K562 (cell line): Measurements from ENCODE around the gene APC2. TPM values are rescaled to one million over a fixed set of nuclear protein-coding genes. Genes with fewer than 3 reads are reported as not detected.

Experiments
- CREBBP ChIP-seq: IDR thresholded peaks from one replicate; pipeline ENCODE4 v1.6.1; 2012; ENCODE audit warnings: low read depth, mild to moderate bottlenecking, control low read depth, inconsistent platforms, low read length
- EGR1 ChIP-seq: fragments of 450-650 bp; conservative IDR thresholded peaks from 2 replicates; pipeline ENCODE4 v1.6.1; 2017; ENCODE audit warnings: mild to moderate bottlenecking
- ESRRB ChIP-seq: fragments of 250-450 bp; sonication (Bioruptor Pico); IDR thresholded peaks from 2 replicates; pipeline ENCODE4 v1.5.0; 2020; ENCODE audit warnings: mild to moderate bottlenecking, moderate library complexity, borderline replicate concordance
- FOXA3 ChIP-seq, 2 experiments: fragments of 450-650 bp in 1 of 2; sonication (generic) in 1 of 2; formaldehyde crosslinking; IDR thresholded peaks in 1 of 2; conservative IDR thresholded peaks in 1 of 2; 2 replicates each; pipeline versions ENCODE4 v1.4.0 to v1.8.0; 2020 to 2022; ENCODE audit warnings: mild to moderate bottlenecking in 2 of 2, missing genetic modification reagents in 1 of 2
- FOXM1 ChIP-seq, 2 experiments: fragments of 450-650 bp in 1 of 2; sonication (generic) in 1 of 2; formaldehyde crosslinking in 1 of 2; IDR thresholded peaks; 2 replicates each; pipeline versions ENCODE4 v1.6.1 to v1.9.0; 2017 to 2022; ENCODE audit warnings: low read depth in 2 of 2, mild to moderate bottlenecking in 2 of 2, missing genetic modification reagents in 1 of 2, moderate library complexity in 1 of 2
- HOXB6 ChIP-seq: fragments of 250-450 bp; sonication (Bioruptor Pico); IDR thresholded peaks from 2 replicates; pipeline ENCODE4 v1.5.1; 2022; ENCODE audit warnings: mild to moderate bottlenecking, borderline replicate concordance
- IFI16 ChIP-seq: fragments of 250-450 bp; sonication (Bioruptor Pico); IDR thresholded peaks from 2 replicates; pipeline ENCODE4 v2.1.2; 2022; ENCODE audit warnings: mild to moderate bottlenecking, inconsistent platforms
- POU5F1 ChIP-seq: fragments of 150-350 bp; IDR thresholded peaks from 2 replicates; pipeline ENCODE4 v1.6.1; 2014; ENCODE audit warnings: borderline replicate concordance, low read length, low read depth, mild to moderate bottlenecking; ENCODE audit not compliant: partially characterized antibody
- RBFOX2 ChIP-seq: fragments of 200-400 bp; formaldehyde crosslinking; IDR thresholded peaks from 2 replicates; pipeline ENCODE4 v1.6.1; 2017; ENCODE audit warnings: low read depth, mild to moderate bottlenecking, low read length, moderate library complexity
- RBM15 ChIP-seq: fragments of 200-400 bp; formaldehyde crosslinking; IDR thresholded peaks from 2 replicates; pipeline ENCODE4 v1.6.1; 2018; ENCODE audit warnings: mild to moderate bottlenecking, low read length, moderate library complexity; ENCODE audit not compliant: insufficient read depth
- SMAD1 ChIP-seq: fragments of 150-350 bp; IDR thresholded peaks from 2 replicates; pipeline ENCODE4 v1.6.1; 2014; ENCODE audit warnings: low read length, low read depth; ENCODE audit not compliant: partially characterized antibody
- STAT5B ChIP-seq: fragments of 250-450 bp; sonication (Bioruptor Pico); IDR thresholded peaks from 2 replicates; pipeline ENCODE4 v1.8.0; 2021; ENCODE audit warnings: mild to moderate bottlenecking, inconsistent platforms
- U2AF1 ChIP-seq: fragments of 200-400 bp; formaldehyde crosslinking; optimal IDR thresholded peaks from 2 replicates; pipeline ENCODE3; 2017; ENCODE audit warnings: mild to moderate bottlenecking, low read depth, low read length, moderate library complexity
- ZNF41 ChIP-seq: fragments of 250-450 bp; sonication (Bioruptor Pico); conservative IDR thresholded peaks from 2 replicates; pipeline ENCODE4 v1.4.0; 2020; ENCODE audit warnings: mild to moderate bottlenecking
- ZNF695 ChIP-seq: fragments of 450-650 bp; formaldehyde crosslinking; IDR thresholded peaks from 2 replicates; pipeline ENCODE4 v1.4.0; 2020; ENCODE audit warnings: mild to moderate bottlenecking, moderate library complexity
- polyA plus RNA-seq, 8 experiments: library from polyadenylated mRNA; depleted of rRNA in 4 of 8; stranded (reverse) in 5 of 8; unstranded in 3 of 8; fragments of >200 nt; fragmentation: Nextera tagmentation in 2 of 8; fragmentation: Illumina TruSeq in 1 of 8; extraction: Ambion mirVana in 2 of 8; extraction: Trizol in 1 of 8; gene quantifications; 2 replicates each; pipeline versions ENCODE4 v1.2.1 to v1.2.3, GENCODE V29; 2011 to 2014; ENCODE audit warnings: inconsistent platforms in 1 of 8, missing spikeins in 1 of 8
- total RNA-seq, 7 experiments: library from RNA; depleted of rRNA in 6 of 7; stranded (reverse); fragments of >200 nt in 6 of 7; fragmentation: Illumina TruSeq in 2 of 7; extraction: Trizol in 2 of 7; gene quantifications; 2 replicates each; pipeline versions ENCODE4 v1.2.1 to v1.2.3, GENCODE V29; 2011 to 2021; ENCODE audit warnings: low replicate concordance in 1 of 7
- TF ChIP-seq, protein P1 (sequence below), 2 experiments: fragments of 450-650 bp; IDR thresholded peaks; 2 replicates each; pipeline ENCODE4 v1.6.1; 2018; ENCODE audit warnings: mild to moderate bottlenecking in 2 of 2, low read depth in 1 of 2; ENCODE audit not compliant: partially characterized antibody in 2 of 2
- TF ChIP-seq, protein P2 (sequence below), 2 experiments: fragments of 250-450 bp in 1 of 2; fragments of 450-650 bp in 1 of 2; sonication (Bioruptor Pico) in 1 of 2; IDR thresholded peaks; 2 replicates each; pipeline versions ENCODE4 v1.6.1 to v1.8.0; 2016 to 2021; ENCODE audit warnings: mild to moderate bottlenecking in 2 of 2, moderate library complexity in 2 of 2, missing compliant biosample characterization in 1 of 2, missing genetic modification characterization in 1 of 2
- TF ChIP-seq, protein P3 (sequence below): fragments of 450-650 bp; formaldehyde crosslinking; IDR thresholded peaks from 2 replicates; pipeline ENCODE4 v1.4.0; 2020; ENCODE audit warnings: mild to moderate bottlenecking, moderate library complexity
- TF ChIP-seq, protein P4 (sequence below): sonication (generic); formaldehyde crosslinking; IDR thresholded peaks from 2 replicates; pipeline ENCODE4 v1.8.0; 2022; ENCODE audit warnings: mild to moderate bottlenecking, low read depth, missing genetic modification reagents

The APC2 gene
- total and polyA plus RNA-seq, 9 of the 15 experiments (the other 6 are each of a cell fraction or from before 2014, with no cell fraction given), result 0.01 to 0.40 (median 0.05) TPM; not detected in 3

DNA sequence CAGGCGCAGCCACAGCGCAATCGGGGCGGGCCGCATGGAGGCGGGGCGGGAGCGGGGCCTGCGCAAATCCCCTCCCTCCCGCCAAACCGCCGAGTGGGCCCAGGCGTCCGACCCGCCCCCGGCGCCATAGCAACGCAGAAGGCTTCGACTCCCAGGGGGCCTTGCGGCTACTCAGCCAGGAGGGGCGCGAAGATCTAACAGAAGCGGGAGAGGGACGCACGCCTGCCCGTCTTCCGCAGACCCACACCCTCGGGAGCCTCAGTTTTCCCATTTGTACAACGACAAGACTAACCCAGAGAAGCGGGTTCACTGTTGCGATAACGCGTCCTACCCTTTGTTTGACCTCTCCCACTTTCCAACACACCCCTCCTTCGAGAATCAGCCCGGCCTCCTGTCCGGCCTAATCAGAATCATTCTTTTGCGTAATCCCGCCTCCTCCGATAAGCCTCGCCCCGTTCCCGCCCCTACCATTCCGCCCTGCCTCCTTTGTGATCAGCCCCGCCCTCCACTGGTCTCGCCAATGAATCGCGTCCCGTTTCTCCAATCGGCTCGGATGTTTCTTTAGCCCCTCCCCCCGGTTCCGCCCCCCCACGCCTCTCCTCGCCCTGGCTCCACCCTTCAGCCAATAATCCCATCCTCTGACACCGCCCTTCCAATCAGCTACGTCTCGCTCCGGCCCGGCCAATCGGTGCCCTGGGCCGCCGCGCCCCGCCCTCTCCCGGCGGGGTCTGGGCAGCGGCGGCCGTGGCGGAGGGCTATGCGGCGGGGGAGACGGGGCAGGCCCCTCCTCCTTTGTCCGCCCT lies 40.6 kb downstream of the APC2 start, which contains the start of gene PCSK4 (continued):
- TF ChIP-seq, protein P1, sequence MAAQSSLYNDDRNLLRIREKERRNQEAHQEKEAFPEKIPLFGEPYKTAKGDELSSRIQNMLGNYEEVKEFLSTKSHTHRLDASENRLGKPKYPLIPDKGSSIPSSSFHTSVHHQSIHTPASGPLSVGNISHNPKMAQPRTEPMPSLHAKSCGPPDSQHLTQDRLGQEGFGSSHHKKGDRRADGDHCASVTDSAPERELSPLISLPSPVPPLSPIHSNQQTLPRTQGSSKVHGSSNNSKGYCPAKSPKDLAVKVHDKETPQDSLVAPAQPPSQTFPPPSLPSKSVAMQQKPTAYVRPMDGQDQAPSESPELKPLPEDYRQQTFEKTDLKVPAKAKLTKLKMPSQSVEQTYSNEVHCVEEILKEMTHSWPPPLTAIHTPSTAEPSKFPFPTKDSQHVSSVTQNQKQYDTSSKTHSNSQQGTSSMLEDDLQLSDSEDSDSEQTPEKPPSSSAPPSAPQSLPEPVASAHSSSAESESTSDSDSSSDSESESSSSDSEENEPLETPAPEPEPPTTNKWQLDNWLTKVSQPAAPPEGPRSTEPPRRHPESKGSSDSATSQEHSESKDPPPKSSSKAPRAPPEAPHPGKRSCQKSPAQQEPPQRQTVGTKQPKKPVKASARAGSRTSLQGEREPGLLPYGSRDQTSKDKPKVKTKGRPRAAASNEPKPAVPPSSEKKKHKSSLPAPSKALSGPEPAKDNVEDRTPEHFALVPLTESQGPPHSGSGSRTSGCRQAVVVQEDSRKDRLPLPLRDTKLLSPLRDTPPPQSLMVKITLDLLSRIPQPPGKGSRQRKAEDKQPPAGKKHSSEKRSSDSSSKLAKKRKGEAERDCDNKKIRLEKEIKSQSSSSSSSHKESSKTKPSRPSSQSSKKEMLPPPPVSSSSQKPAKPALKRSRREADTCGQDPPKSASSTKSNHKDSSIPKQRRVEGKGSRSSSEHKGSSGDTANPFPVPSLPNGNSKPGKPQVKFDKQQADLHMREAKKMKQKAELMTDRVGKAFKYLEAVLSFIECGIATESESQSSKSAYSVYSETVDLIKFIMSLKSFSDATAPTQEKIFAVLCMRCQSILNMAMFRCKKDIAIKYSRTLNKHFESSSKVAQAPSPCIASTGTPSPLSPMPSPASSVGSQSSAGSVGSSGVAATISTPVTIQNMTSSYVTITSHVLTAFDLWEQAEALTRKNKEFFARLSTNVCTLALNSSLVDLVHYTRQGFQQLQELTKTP (IDR thresholded peaks at IDR 0.05; ENCODE audit: low read depth in 1 of 2, partially characterized antibody in 2 of 2), result peak in 1 of 2 experiments; percentile 78
- TF ChIP-seq RBM15 (no peak), ESRRB (CRISPR knock-in tag) (no peak), ZNF41 (CRISPR knock-in tag) (no peak), FOXA3 (CRISPR knock-in tag; conservative IDR thresholded peaks at IDR 0.05 in 1 of 2, IDR thresholded peaks at IDR 0.05 in 1 of 2) (no peak), FOXM1 (IDR thresholded peaks at IDR 0.05; ENCODE audit: low read depth) (no peak), FOXM1 (CRISPR knock-in tag; IDR thresholded peaks at IDR 0.05; ENCODE audit: low read depth) (no peak), ZNF695 (CRISPR knock-in tag) (no peak), POU5F1 (no peak), EGR1 (0 out of 2 replicates have a peak, but pooled peaks have one; percentile 58), U2AF1 (no peak), STAT5B (no peak), IFI16 (CRISPR knock-in tag) (no peak), SMAD1 (no peak), CREBBP (no peak), HOXB6 (CRISPR knock-in tag) (no peak), RBFOX2 (no peak; the same call in 1 of the 2 replicates)
- TF ChIP-seq, protein P2, sequence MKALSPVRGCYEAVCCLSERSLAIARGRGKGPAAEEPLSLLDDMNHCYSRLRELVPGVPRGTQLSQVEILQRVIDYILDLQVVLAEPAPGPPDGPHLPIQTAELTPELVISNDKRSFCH (CRISPR knock-in tag; IDR thresholded peaks at IDR 0.05), result no peak
- TF ChIP-seq, protein P2 (tag; IDR thresholded peaks at IDR 0.05), result no peak
- TF ChIP-seq, protein P3, sequence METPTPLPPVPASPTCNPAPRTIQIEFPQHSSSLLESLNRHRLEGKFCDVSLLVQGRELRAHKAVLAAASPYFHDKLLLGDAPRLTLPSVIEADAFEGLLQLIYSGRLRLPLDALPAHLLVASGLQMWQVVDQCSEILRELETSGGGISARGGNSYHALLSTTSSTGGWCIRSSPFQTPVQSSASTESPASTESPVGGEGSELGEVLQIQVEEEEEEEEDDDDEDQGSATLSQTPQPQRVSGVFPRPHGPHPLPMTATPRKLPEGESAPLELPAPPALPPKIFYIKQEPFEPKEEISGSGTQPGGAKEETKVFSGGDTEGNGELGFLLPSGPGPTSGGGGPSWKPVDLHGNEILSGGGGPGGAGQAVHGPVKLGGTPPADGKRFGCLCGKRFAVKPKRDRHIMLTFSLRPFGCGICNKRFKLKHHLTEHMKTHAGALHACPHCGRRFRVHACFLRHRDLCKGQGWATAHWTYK (CRISPR knock-in tag), result no peak
- TF ChIP-seq, protein P4, sequence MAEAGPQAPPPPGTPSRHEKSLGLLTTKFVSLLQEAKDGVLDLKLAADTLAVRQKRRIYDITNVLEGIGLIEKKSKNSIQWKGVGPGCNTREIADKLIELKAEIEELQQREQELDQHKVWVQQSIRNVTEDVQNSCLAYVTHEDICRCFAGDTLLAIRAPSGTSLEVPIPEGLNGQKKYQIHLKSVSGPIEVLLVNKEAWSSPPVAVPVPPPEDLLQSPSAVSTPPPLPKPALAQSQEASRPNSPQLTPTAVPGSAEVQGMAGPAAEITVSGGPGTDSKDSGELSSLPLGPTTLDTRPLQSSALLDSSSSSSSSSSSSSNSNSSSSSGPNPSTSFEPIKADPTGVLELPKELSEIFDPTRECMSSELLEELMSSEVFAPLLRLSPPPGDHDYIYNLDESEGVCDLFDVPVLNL (CRISPR knock-in tag), result no peak
